Activated T-cell treated with anti-CD3 and anti-CD28 coated beads, Interleukin-2, amount 50 U/mL, for 4 hours (primary cell): ENCODE data around the gene TFAP2E. TPM values are rescaled to one million over a fixed set of nuclear protein-coding genes. Genes with fewer than 3 reads are reported as not detected.

Source experiments
- ATAC-seq, 2 donors: fragments of 200-7000 bp; cut with Tn5 transposase; one replicate each; pipeline ENCODE4 v1.10.0; 2021
- DNase-seq: peaks from one replicate; pipeline ENCODE4 v3.0.0-alpha.2; 2020
- H3K27me3 Mint-ChIP-seq: one replicate; pipeline ENCODE4 v1.8.0; 2021; ENCODE audit warnings: low read depth, mixed read lengths
- H3K36me3 Mint-ChIP-seq: one replicate; pipeline ENCODE4 v1.8.0; 2022; ENCODE audit warnings: mixed read lengths; ENCODE audit not compliant: insufficient read depth
- H3K4me1 Mint-ChIP-seq: one replicate; pipeline ENCODE4 v1.8.0; 2021; ENCODE audit warnings: low read depth, mixed read lengths
- H3K4me3 Mint-ChIP-seq: one replicate; pipeline ENCODE4 v1.8.0; 2021; ENCODE audit warnings: mild to moderate bottlenecking, moderate library complexity, mixed read lengths
- H3K9me3 Mint-ChIP-seq: one replicate; pipeline ENCODE4 v1.8.0; 2021; ENCODE audit warnings: mixed read lengths
- total RNA-seq, 3 donors: library from RNA; stranded (reverse); gene quantifications; one replicate each; pipeline ENCODE4 v1.2.1, GENCODE V29; 2021

TFAP2E gene
- total RNA-seq, 3 donors from 2014 or later, result 0.55 to 1.3 (median 0.76) TPM

DNA sequence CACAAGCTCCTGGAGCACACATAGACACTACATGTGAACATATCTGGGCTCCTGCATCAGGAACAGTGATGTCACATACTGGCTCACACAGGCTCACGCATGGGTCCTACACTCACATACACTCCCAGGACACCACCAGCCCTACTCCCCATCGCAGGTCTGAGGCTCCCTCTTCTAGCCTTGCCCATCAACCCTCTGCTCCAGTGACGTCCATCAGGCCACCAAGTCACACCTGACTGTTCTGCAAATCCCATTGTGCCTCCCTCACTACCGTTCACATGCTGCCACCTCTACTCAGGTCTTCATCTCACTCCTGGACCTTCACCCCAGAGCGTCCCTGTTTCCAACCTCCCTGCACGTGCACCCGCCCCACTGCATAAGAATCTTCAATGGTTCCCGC, 18.1 kb downstream of the TFAP2E start:
- no peaks in the 10 kb centered on the region for H3K27me3 Mint-ChIP-seq
- no peak overlapping the region for H3K4me3 Mint-ChIP-seq
- H3K36me3 Mint-ChIP-seq, result peaks cover 8% of the 10 kb centered on the region
- peaks cover 4% of the 10 kb centered on the region for H3K4me1 Mint-ChIP-seq
- DNase-seq (no peak), ATAC-seq (no peak)
- H3K9me3 Mint-ChIP-seq, result no peaks in the 10 kb centered on the region

DNA sequence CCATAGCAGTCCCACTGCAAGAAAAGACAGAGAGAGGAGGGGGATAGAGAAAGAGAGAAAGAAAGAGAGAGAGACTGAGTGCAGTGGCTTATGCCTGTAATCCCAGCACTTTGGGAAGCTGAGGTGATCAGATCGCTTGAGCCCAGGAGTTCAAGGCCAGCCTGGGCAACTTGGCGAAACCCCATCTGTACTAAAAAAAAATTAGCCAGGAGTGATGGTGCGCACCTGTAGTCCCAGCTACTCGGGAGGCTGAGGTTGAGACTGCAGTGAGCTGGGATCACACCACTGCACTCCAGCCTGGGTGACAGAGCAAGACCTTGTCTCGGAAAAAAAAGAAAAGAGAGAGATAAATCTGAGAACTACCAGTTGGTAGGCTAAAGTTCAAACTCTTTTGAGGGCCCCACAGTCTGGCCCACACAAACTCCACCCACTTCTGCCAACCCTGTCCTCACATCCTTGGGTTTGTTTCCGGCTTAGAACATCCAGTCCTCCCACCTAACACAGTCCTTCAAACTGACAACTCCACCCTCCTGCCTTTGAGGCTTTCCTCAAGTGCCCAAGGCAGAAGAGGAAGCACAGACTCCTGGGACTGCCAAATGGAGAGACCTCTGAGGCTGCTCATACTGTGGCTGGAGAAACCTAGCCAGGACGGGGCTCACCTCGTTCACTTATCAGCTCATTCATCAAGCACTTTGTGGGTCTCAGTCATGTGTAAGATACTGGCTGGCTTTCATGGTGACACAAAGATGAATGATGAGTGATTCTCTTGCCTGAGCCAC, 20.1 kb downstream of the TFAP2E start:
- Mint-ChIP-seq H3K27me3 (no peaks in the 10 kb centered on the region), H3K4me1 (peaks cover 4% of the 10 kb centered on the region), H3K4me3 (no peak overlapping the region), H3K9me3 (no peaks in the 10 kb centered on the region), H3K36me3 (peaks cover 8% of the 10 kb centered on the region)
- peak; percentile 34 to 41 for ATAC-seq
- DNase-seq, result no peak

- H3K27me3 Mint-ChIP-seq, result no peaks in the 10 kb centered on the region
- DNase-seq (no peak), ATAC-seq (no peak)
- H3K9me3 Mint-ChIP-seq, result no peaks in the 10 kb centered on the region
- peaks cover 10% of the 10 kb centered on the region for H3K36me3 Mint-ChIP-seq
- peaks cover 4% of the 10 kb centered on the region for H3K4me1 Mint-ChIP-seq
- H3K4me3 Mint-ChIP-seq, result no peak overlapping the region
These were observed 21.1 kb downstream of the TFAP2E start for GRCh38 chr1:35594005-35594760.

DNA sequence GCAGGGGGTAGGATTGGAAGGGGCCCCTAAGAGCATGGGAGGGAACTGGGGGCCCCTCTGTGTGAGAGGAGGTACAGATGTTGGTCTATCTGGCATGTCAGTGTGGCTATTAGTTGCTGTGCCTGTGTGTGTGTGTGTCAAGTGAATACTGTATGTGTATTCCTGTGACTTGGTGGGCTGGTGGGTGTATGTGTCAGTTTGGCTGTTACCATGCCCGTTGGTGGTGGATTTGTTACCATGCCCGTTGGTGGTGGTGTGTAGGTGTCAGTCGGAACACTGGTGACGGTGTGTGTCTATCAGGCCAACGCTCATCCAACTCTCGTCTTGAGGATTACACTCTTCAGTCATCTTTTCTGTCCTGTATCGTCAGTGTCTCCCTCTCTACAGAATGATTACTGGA, 22.6 kb downstream of the TFAP2E start:
- Mint-ChIP-seq H3K9me3 (no peaks in the 10 kb centered on the region), H3K27me3 (no peaks in the 10 kb centered on the region), H3K36me3 (peaks cover 16% of the 10 kb centered on the region), H3K4me3 (no peak overlapping the region), H3K4me1 (peaks cover 4% of the 10 kb centered on the region)
- ATAC-seq, result no peak
- no peak for DNase-seq

DNA sequence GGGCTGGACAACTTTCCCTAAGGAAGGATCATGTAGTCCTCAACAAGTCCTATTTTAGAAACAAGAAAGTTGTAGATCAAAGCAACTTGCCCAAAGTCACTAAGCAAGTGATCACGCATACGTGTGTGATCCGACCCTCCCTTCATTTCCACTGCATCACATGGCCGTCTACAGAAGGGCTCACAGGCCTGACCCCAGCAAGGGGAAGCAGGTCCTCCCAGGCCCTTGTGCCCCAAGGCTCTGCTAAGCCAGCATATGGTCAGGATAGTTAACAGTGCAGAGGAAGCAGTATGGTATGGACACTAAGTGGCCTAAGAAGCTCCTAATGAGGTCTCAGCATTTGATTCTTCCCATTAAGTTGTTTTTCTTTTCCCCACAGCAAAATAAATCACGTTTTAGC, 24.8 kb downstream of the TFAP2E start:
- no peaks in the 10 kb centered on the region for H3K27me3 Mint-ChIP-seq
- no peak for DNase-seq
- H3K4me1 Mint-ChIP-seq, result peaks cover 1% of the 10 kb centered on the region
- H3K36me3 Mint-ChIP-seq, result peaks cover 18% of the 10 kb centered on the region
- no peak for ATAC-seq
- no peak overlapping the region for H3K4me3 Mint-ChIP-seq
- H3K9me3 Mint-ChIP-seq, result no peaks in the 10 kb centered on the region

- Mint-ChIP-seq H3K4me1 (no peaks in the 10 kb centered on the region), H3K4me3 (no peak overlapping the region), H3K9me3 (no peaks in the 10 kb centered on the region), H3K27me3 (no peaks in the 10 kb centered on the region), H3K36me3 (peaks cover 25% of the 10 kb centered on the region)
- no peak for DNase-seq
- no peak for ATAC-seq
These were observed 25.8 kb downstream of the TFAP2E start for GRCh38 chr1:35598895-35599294.

DNA sequence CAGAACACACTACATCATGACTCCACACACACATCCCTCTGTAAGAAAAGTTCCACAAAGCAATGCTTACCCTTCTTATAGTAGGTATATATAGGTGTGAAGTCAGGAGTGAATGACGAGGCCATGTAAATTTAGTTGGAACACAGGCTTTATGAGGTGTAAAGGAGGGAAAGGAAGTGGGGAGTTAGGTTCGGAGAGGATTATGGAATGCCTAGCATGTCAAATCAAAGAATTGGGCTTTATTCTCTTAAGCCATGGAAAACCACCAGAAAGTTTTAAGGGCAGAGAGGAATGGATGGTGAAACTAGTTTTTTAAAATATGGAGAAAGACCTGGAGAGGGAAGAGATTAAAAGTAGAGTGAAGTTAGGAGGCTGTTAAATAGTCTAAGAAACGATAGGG, 26.3 kb downstream of the TFAP2E start:
- H3K9me3 Mint-ChIP-seq, result no peaks in the 10 kb centered on the region
- DNase-seq (no peak), ATAC-seq (no peak)
- peaks cover 29% of the 10 kb centered on the region for H3K36me3 Mint-ChIP-seq
- H3K4me3 Mint-ChIP-seq, result no peak overlapping the region
- no peaks in the 10 kb centered on the region for H3K27me3 Mint-ChIP-seq
- H3K4me1 Mint-ChIP-seq, result no peaks in the 10 kb centered on the region

DNA sequence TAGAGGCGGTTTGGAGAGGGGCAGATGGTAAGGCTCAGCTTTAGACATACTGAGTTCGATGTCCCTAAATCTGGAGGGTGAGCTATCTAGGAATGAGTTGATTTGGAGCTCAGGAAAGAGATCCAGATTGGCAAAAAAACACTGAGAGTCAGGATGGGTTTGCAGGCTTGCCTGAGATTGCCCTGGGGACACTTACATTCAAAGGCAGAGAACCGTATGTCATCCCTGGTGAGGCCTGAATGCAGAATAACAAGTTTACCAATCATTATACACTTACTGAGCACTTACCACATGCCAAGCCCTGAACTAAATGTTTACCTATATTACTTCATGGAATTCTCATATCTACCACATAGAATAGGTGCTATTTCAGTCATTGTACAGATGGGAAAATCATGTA, 27.5 kb downstream of the TFAP2E start:
- ATAC-seq, result no peak
- no peak overlapping the region for H3K4me3 Mint-ChIP-seq
- no peaks in the 10 kb centered on the region for H3K27me3 Mint-ChIP-seq
- no peak for DNase-seq
- peaks cover 31% of the 10 kb centered on the region for H3K36me3 Mint-ChIP-seq
- H3K4me1 Mint-ChIP-seq, result no peaks in the 10 kb centered on the region
- no peaks in the 10 kb centered on the region for H3K9me3 Mint-ChIP-seq

DNA sequence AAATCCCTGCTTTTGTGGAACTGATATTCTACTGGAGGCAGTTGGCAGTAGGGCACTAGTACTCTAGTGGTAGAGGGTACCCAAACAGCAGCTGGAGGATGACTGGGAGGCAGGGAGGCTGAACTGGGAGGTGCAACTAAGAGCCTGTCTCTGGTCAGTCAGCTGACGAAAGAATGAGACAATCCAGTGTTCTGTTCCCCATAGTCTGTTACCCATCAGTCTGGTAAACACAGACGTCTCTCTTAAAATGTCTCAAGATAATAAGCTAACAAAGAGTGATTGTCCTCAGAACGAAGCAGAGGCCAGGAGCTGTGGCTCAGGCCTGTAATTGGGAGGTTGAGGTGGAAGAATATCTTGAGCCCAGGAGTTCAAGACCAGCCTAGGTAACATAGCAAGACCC, 30.4 kb downstream of the TFAP2E start:
- Mint-ChIP-seq H3K9me3 (no peaks in the 10 kb centered on the region), H3K27me3 (no peaks in the 10 kb centered on the region), H3K4me3 (no peak overlapping the region), H3K36me3 (peaks cover 49% of the 10 kb centered on the region), H3K4me1 (peaks cover 8% of the 10 kb centered on the region)
- no peak for ATAC-seq
- no peak for DNase-seq

GRCh38 chr1:35603941-35604340, 30.8 kb downstream of the TFAP2E start:
- Mint-ChIP-seq H3K9me3 (no peaks in the 10 kb centered on the region), H3K4me1 (peaks cover 8% of the 10 kb centered on the region), H3K27me3 (no peaks in the 10 kb centered on the region), H3K36me3 (peaks cover 50% of the 10 kb centered on the region), H3K4me3 (no peak overlapping the region)
- ATAC-seq, result no peak
- no peak for DNase-seq

- no peak for ATAC-seq
- H3K4me1 Mint-ChIP-seq, result peaks cover 8% of the 10 kb centered on the region
- no peak overlapping the region for H3K4me3 Mint-ChIP-seq
- no peaks in the 10 kb centered on the region for H3K27me3 Mint-ChIP-seq
- DNase-seq, result no peak
- H3K36me3 Mint-ChIP-seq, result peaks cover 47% of the 10 kb centered on the region
- no peaks in the 10 kb centered on the region for H3K9me3 Mint-ChIP-seq
These were observed 32.2 kb downstream of the TFAP2E start for GRCh38 chr1:35605071-35605866.

- no peak overlapping the region for H3K4me3 Mint-ChIP-seq
- no peak for DNase-seq
- peaks cover 47% of the 10 kb centered on the region for H3K36me3 Mint-ChIP-seq
- peaks cover 8% of the 10 kb centered on the region for H3K4me1 Mint-ChIP-seq
- ATAC-seq, result no peak
- H3K9me3 Mint-ChIP-seq, result no peaks in the 10 kb centered on the region
- no peaks in the 10 kb centered on the region for H3K27me3 Mint-ChIP-seq
These were observed 32.7 kb downstream of the TFAP2E start for GRCh38 chr1:35605867-35606182.

- Mint-ChIP-seq H3K36me3 (peaks cover 35% of the 10 kb centered on the region), H3K9me3 (no peaks in the 10 kb centered on the region), H3K4me3 (no peak overlapping the region), H3K27me3 (no peaks in the 10 kb centered on the region), H3K4me1 (peaks cover 13% of the 10 kb centered on the region)
- ATAC-seq, result no peak
- DNase-seq, result no peak
These were observed 38.5 kb downstream of the TFAP2E start for GRCh38 chr1:35611655-35612054.

- Mint-ChIP-seq H3K27me3 (no peaks in the 10 kb centered on the region), H3K4me1 (peaks cover 10% of the 10 kb centered on the region), H3K9me3 (no peaks in the 10 kb centered on the region), H3K4me3 (no peak overlapping the region), H3K36me3 (peaks cover 31% of the 10 kb centered on the region)
- no peak for DNase-seq
- ATAC-seq, result no peak
These were observed 42.3 kb downstream of the TFAP2E start for GRCh38 chr1:35615440-35615839.
